ENCODE data around the gene UBR4. TPM values are rescaled to one million over a fixed set of nuclear protein-coding genes. Genes with fewer than 3 reads are reported as not detected.

UBR4 gene
- total RNA-seq, 1 experiment from 2014 or later = 131 TPM

DNA sequence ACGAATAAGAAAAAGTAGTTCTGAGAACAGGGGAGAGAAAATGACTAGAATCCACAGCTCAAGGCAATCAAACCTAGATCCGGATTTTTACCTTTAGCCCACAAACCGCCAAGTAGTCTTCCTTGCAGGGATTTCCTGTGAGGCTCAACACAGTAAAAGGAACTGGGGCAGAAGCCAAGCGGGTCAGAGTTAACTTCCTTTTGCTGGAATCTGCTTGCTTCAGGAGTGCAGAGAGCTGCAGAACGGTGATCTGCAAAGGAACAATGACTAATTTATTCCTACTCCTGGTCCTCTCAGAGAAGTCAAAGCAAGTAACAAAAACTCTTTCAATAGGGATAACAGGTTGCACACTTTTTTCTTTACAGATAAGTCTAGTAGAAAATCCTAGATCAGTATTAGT, 53.4 kb downstream of the UBR4 start:
- Mint-ChIP-seq H3K36me3 (ENCODE audit: insufficient read depth in 1 of 3, low read depth in 3 of 3) (peaks cover 60 to 99% (median 95%) of the 10 kb centered on the region in 3 experiments), H3K4me1 (no peaks in the 10 kb centered on the region), H3K27me3 (ENCODE audit: low read depth) (no peaks in the 10 kb centered on the region), H3K27ac (peak overlapping the region in 1 of 3 experiments; percentile 30; a peak in 1 of 7 replicates), H3K4me3 (no peak overlapping the region), H3K9me3 (no peaks in the 10 kb centered on the region)
- Histone ChIP-seq H3K23me2 (ENCODE audit: insufficient read length, low read depth, low read length, poor library complexity, severe bottlenecking) (no peaks in the 10 kb centered on the region), H3K56ac (ENCODE audit: insufficient read length, low read depth, low read length) (no peak overlapping the region), H3T11ph (ENCODE audit: low read length) (no peak overlapping the region), H3K27me3 (ENCODE audit: insufficient read depth, low read length) (no peaks in the 10 kb centered on the region), H3K4me1 (ENCODE audit: insufficient read depth, low read length) (no peaks in the 10 kb centered on the region), H4K5ac (ENCODE audit: insufficient read length, low read depth, low read length) (no peak overlapping the region), H3K9me3 (ENCODE audit: control insufficient read depth, low read depth, low read length) (no peaks in the 10 kb centered on the region), H3K18ac (ENCODE audit: insufficient read length, low read depth, low read length) (no peak overlapping the region), H4K91ac (ENCODE audit: insufficient read length, low read depth, low read length) (no peak overlapping the region), H3K79me1 (ENCODE audit: insufficient read depth, low read depth, low read length, poor library complexity, severe bottlenecking) (no peaks in the 10 kb centered on the region), H2BK12ac (ENCODE audit: insufficient read length, low read depth, low read length) (no peak overlapping the region), H3K4ac (ENCODE audit: low read depth, low read length) (no peak overlapping the region), H2BK120ac (ENCODE audit: low read depth, low read length, poor library complexity, severe bottlenecking) (no peak overlapping the region), H2BK5ac (ENCODE audit: insufficient read length, low read length) (no peak overlapping the region), H3K14ac (ENCODE audit: insufficient read depth, low read length) (no peak overlapping the region), H2AK5ac (ENCODE audit: insufficient read length, low read length) (no peak overlapping the region), H3K9ac (ENCODE audit: extremely low read depth, insufficient read length, low read length) (no peak overlapping the region), H2BK20ac (ENCODE audit: low read depth, low read length, poor library complexity, severe bottlenecking) (no peak overlapping the region), H4K8ac (replicated peaks; ENCODE audit: insufficient read length, low read depth, low read length) (no peak overlapping the region), H2AFZ (ENCODE audit: low read length) (no peak overlapping the region), H3K23ac (ENCODE audit: insufficient read length, low read depth, low read length) (no peak overlapping the region), H3K27ac (ENCODE audit: insufficient read length, low read depth, low read length) (no peak overlapping the region), H3K79me2 (ENCODE audit: insufficient read depth, low read length) (no peaks in the 10 kb centered on the region), H3K4me2 (ENCODE audit: insufficient read depth, insufficient read length, low read length) (no peak overlapping the region), H4K20me1 (ENCODE audit: control insufficient read depth, insufficient read depth, insufficient read length) (no peaks in the 10 kb centered on the region), H2BK15ac (ENCODE audit: low read depth, low read length) (no peak overlapping the region)
- DNase-seq = no peak
- TF ChIP-seq, protein P1, sequence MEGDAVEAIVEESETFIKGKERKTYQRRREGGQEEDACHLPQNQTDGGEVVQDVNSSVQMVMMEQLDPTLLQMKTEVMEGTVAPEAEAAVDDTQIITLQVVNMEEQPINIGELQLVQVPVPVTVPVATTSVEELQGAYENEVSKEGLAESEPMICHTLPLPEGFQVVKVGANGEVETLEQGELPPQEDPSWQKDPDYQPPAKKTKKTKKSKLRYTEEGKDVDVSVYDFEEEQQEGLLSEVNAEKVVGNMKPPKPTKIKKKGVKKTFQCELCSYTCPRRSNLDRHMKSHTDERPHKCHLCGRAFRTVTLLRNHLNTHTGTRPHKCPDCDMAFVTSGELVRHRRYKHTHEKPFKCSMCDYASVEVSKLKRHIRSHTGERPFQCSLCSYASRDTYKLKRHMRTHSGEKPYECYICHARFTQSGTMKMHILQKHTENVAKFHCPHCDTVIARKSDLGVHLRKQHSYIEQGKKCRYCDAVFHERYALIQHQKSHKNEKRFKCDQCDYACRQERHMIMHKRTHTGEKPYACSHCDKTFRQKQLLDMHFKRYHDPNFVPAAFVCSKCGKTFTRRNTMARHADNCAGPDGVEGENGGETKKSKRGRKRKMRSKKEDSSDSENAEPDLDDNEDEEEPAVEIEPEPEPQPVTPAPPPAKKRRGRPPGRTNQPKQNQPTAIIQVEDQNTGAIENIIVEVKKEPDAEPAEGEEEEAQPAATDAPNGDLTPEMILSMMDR (conservative IDR thresholded peaks at IDR 0.05) = no peak
- WGBS (ENCODE audit: extremely low coverage, insufficient read length, low lambda C conversion rate) = no CpG with 5 or more reads among the region's 5 CpGs
